ENCODE data around the gene KIAA0930. TPM values are rescaled to one million over a fixed set of nuclear protein-coding genes. Genes with fewer than 3 reads are reported as not detected.

KIAA0930 gene
- total RNA-seq, 1 donor from 2014 or later: 63.4 TPM

- no peak for DNase-seq (ENCODE audit: extremely low read depth, low read depth, low spot score)
These were observed 54.8 kb downstream of the KIAA0930 start for GRCh38 chr22:45185718-45186514.

- no peak for DNase-seq (ENCODE audit: extremely low read depth, low read depth, low spot score)
These were observed 56.7 kb downstream of the KIAA0930 start for GRCh38 chr22:45183974-45184373.

- no peak for DNase-seq (ENCODE audit: extremely low read depth, low read depth, low spot score)
These were observed 58.9 kb downstream of the KIAA0930 start for GRCh38 chr22:45181766-45182165.

- DNase-seq (ENCODE audit: extremely low read depth, low read depth, low spot score): no peak
These were observed 59.5 kb downstream of the KIAA0930 start for GRCh38 chr22:45181240-45181639.

GRCh38 chr22:45180146-45180679 is 60.5 kb downstream of the KIAA0930 start:
- no peak for DNase-seq (ENCODE audit: extremely low read depth, low read depth, low spot score)

GRCh38 chr22:45179276-45180049 is 61.2 kb downstream of the KIAA0930 start:
- DNase-seq (ENCODE audit: extremely low read depth, low read depth, low spot score): no peak

GRCh38 chr22:45172881-45173585 is 67.7 kb downstream of the KIAA0930 start:
- no peak for DNase-seq (ENCODE audit: extremely low read depth, low read depth, low spot score)

GRCh38 chr22:45171830-45172229 is 68.9 kb downstream of the KIAA0930 start:
- DNase-seq (ENCODE audit: extremely low read depth, low read depth, low spot score): no peak

GRCh38 chr22:45169591-45170466 is 70.9 kb downstream of the KIAA0930 start:
- DNase-seq (ENCODE audit: extremely low read depth, low read depth, low spot score): no peak

GRCh38 chr22:45166932-45167331 is 73.8 kb downstream of the KIAA0930 start:
- no peak for DNase-seq (ENCODE audit: extremely low read depth, low read depth, low spot score)

GRCh38 chr22:45164270-45165088 is 76.2 kb downstream of the KIAA0930 start:
- DNase-seq (ENCODE audit: extremely low read depth, low read depth, low spot score): no peak

- DNase-seq (ENCODE audit: extremely low read depth, low read depth, low spot score): peak; percentile 54
These were observed 77.0 kb downstream of the KIAA0930 start, which contains the start of gene NUP50 for GRCh38 chr22:45163451-45164269. TSS of gene NUP50 (plus strand) at chr22:45163925. CDS start at chr22:45168178, 4,253 bp downstream.

GRCh38 chr22:45163099-45163450 is 77.6 kb downstream of the KIAA0930 start:
- DNase-seq (ENCODE audit: extremely low read depth, low read depth, low spot score): no peak

- DNase-seq (ENCODE audit: extremely low read depth, low read depth, low spot score): no peak
These were observed 78.2 kb downstream of the KIAA0930 start for GRCh38 chr22:45162531-45162930.

- DNase-seq (ENCODE audit: extremely low read depth, low read depth, low spot score): peak; percentile 44
These were observed 80.8 kb downstream of the KIAA0930 start for GRCh38 chr22:45159652-45160462.

GRCh38 chr22:45157907-45158306 is 82.8 kb downstream of the KIAA0930 start:
- DNase-seq (ENCODE audit: extremely low read depth, low read depth, low spot score): no peak

- DNase-seq (ENCODE audit: extremely low read depth, low read depth, low spot score): no peak
These were observed 85.4 kb downstream of the KIAA0930 start for GRCh38 chr22:45155050-45155840.
